Renal cortical epithelial cell (primary cell): Measurements from ENCODE around the gene TSHZ2. TPM values are rescaled to one million over a fixed set of nuclear protein-coding genes. Genes with fewer than 3 reads are reported as not detected.

Experiments used
- DNase-seq: peaks from one replicate; pipeline ENCODE4 v3.0.0-alpha.2; 2011; ENCODE audit warnings: low read depth
- total RNA-seq: library from RNA; depleted of rRNA; stranded (reverse); fragments of >200 nt; gene quantifications from 2 replicates; pipeline ENCODE4 v1.2.3, GENCODE V29; 2014

TSHZ2 gene, protein sequence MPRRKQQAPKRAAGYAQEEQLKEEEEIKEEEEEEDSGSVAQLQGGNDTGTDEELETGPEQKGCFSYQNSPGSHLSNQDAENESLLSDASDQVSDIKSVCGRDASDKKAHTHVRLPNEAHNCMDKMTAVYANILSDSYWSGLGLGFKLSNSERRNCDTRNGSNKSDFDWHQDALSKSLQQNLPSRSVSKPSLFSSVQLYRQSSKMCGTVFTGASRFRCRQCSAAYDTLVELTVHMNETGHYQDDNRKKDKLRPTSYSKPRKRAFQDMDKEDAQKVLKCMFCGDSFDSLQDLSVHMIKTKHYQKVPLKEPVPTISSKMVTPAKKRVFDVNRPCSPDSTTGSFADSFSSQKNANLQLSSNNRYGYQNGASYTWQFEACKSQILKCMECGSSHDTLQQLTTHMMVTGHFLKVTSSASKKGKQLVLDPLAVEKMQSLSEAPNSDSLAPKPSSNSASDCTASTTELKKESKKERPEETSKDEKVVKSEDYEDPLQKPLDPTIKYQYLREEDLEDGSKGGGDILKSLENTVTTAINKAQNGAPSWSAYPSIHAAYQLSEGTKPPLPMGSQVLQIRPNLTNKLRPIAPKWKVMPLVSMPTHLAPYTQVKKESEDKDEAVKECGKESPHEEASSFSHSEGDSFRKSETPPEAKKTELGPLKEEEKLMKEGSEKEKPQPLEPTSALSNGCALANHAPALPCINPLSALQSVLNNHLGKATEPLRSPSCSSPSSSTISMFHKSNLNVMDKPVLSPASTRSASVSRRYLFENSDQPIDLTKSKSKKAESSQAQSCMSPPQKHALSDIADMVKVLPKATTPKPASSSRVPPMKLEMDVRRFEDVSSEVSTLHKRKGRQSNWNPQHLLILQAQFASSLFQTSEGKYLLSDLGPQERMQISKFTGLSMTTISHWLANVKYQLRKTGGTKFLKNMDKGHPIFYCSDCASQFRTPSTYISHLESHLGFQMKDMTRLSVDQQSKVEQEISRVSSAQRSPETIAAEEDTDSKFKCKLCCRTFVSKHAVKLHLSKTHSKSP (N-terminal part only)
- 0.17 and 0.30 TPM in 2 replicates for total RNA-seq

DNA sequence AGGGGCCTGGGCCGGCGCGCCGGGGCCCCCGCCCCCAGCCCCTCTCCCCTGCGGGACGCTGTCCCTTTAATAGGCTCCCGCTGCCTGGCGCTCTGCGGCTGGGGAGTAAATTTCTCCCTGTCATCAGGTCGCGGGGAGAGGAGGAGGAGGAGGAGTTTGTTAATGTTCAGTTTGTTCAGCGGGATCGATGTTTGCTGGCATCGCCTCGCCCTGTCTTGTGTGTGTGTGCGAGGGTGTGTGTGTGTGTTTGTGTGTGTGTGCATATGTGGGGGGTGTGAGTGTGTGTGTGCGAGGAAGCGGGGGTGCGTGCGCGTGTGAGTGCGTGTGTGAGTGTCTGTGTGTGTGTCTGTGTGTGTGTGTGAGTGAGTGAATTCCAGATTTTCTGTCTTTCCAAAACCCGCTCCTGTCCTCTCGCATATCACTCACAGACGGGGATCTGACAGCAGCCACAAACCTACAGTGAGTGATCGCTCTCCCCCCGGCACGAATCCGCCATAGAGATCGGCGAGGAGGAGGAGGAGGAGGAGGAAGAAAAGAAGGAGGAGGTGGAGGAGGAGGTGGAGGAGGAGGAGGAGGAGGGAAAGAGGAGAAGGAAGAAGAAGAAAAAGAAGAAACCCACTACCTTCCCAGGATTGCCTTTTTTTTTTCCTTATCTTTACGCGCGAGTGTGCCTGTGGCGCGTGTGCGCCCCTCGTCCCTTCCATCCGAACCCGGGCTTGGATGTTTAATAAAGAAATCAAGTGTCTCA, at the start of gene TSHZ2:
Gene TSHZ2, plus strand, starts transcription at position 169 of the 748 bp plus-strand sequence. CDS start 936 bp downstream, outside the sequence.
- peak; percentile 37 for DNase-seq

DNA sequence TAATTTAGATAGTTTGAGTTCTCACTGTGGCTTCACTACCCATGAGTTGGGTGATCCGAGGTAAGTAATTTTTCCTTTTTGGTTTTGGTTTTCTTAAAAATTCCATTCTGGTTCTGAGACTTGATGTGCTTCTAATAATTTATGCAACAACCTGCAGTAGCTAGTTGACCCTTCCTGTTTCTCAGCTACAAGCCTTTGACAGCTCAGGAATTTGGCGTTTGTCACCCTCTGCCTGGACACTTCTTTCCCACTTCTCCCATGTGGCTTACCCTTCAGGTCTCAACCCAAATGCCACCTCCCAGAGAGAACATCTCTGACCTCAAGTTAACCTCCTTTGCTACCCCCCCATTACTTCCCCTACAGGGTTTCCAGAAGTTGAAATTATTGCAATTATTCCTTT, 49.7 kb upstream of the TSHZ2 start:
- peak; percentile 36 for DNase-seq

DNA sequence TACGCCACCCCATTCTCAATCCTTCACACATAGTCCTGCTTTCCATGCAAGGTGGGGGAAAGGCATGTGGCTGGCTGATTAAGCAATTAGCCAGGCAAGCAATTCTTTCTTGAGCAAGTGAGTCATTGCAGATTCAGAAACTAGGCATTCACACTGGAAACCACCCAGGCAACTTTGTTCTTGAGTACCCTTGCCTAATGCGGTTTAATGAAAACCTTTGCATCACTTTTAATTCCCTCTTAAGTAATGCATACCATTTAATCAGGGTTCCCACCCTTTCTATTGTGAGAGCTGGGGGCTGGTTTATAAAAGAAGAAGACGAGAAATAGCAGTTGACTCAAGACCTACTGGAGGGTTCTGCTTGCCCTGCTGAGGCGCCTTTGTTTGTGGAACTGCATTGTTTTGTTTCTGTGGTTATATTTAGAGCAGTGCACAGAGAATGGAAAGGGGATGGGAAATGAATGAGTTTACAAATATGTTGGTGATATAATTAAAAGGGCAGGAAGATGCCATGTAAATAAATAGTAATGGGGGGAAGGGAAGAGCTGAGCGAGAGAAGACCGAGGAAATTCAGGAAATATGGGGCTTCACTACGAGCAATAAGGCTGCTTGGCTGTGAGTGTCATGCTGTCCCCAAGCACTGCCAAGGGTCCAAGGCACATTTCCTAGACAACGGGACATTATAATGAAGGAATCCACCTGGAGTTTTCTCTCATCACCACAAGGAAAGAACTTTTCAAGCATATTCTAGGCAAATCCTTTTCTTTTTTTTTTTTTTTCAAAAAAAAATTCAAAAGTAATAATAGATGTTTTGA, 48.8 kb upstream of the TSHZ2 start:
- DNase-seq = peak; percentile 100

DNA sequence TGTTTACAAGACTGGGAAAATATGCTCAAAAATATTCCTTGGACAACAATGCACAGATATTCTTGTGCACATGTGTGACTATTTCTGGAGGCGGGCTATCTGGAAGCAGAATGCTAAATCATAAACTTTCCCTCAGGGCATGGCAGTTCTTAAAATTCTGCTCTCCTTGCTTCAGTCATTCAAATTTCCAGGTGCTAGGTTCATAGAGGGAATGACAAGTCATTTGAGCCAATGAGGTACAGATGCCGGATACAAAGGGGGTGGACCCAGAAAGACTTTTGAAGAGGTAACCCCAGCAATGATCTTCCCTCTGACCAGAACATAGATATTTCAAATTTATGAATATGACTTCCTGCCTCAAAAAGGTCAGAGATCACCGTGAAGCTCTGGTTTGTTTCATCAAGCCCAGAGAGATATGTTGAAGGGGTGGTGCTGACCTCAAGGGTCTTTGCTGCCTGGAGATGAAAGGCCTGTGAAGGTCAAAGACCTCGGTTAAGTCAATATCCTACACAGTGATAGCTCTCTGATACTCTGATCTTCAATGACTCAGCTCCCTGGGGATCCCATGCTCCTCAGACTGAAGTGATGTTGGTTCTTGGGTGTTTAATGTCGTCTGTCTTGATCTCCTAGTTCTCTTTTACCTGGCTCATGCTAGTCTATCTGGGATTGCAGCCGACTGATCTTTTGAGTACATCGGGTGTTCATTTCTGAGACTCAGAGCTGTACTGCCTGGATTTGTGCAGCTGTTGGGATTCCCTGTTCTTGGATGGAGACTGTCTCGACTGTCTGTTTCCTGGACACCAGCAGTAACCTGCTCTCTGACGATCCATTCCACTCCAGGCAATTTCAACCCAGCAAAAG, 47.5 kb upstream of the TSHZ2 start:
- no peak for DNase-seq

DNA sequence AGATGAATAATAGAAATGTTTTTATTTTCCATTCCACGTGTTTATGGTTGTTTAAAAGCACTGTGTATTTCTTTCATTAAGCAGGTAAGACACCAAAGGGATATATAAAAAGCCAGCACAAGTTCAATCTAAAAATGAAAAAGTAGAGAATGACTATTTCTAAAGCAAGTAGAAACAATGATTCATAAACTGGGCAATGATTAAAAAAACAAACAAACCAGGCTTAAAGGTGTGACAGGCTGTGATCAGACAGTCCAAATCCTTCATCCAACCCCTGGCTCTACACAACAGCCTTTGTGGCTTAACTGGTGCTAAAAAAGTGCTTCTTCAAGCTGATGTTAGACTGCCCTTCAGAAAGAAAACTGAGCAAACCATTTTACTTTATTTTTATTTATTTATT, 45.7 kb upstream of the TSHZ2 start:
- peak; percentile 51 for DNase-seq

DNA sequence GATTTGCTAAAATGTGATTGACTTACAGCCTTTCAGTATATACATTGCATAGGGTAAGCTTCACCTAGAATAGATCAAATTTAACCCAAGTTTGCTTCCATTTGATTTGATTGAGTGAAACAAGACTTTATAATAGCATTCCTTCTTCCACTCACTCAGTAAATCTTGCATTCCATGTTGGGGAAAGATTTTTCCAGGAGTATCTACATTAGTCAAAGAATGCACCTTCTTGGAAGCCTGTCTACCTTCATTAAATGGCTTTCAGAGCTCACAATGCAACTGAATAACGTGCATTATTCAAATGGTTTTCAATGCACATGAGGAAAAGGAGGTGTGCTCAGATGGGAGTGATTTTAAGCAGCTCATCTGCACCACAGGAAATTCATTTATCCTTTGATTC, 38.3 kb upstream of the TSHZ2 start:
- DNase-seq = no peak

DNA sequence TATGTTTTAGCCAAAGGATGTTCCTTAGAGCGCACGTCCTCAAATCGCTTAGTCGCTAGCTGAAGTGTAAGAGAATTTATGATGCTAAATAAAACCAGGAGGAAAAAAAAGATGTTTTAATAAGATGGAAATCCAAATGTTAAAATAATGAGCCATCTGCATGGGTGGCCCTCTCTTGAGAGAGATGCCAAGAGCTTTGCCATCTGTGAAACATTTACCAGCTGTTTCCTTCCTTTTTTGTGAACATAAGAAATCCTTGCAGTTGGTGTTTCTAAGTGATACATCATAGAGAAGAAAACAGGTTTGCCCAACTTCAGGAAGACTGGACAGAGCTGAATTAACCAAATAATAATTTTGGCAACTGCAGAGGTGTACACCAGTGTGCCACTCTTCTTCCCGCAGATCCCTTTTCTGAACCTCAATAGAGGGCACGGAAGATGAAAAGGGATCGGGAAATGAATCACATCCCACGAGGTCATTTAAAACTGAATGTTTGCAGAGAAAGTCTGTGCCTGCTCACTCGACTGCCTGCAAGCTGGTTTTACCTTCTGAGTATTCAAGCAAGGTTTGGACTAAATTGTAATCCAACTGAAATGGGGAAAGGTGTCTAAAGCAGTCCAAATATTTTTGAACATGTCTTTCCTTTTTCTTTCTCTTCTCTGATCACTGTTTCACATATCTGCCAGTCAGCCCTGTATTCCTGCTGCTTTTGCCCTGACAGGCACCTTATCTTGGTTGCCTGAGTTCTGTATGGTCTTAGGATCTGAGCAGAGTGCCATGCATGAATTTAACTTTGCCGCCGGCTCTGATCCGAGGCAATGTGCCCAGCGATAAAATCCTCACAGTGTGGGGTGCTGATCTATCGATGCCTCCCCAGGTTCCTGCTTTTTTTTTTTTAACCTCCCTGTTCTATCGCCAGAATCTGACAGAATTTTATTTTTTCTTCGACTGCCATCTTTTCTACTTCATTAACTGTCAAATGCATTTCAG, 35.5 kb upstream of the TSHZ2 start:
- DNase-seq = no peak

DNA sequence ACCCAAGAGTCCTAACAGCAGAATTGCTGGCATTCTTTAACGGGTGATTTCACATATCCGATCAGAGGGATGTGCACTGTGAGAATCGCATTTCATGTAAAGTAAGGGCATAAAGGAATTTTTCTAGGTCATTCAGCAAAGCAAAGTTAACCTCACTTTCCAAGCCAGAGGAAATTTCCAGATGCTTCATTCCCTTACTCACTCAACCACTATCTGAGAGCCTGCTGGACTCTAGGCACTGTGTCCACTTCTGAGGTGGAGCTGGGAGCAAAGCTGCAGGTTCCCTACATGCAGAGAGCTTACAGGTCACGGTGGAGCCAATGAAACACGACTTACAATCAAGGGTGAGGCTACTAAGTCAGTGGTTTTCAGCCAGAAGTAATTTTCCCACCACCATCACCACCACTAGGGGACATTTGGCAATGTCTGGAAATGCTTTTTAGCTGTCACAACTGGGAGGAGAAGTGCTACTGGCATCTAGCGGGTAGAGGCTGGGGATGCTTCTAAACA, 34.5 kb upstream of the TSHZ2 start:
- DNase-seq = peak; percentile 72

DNA sequence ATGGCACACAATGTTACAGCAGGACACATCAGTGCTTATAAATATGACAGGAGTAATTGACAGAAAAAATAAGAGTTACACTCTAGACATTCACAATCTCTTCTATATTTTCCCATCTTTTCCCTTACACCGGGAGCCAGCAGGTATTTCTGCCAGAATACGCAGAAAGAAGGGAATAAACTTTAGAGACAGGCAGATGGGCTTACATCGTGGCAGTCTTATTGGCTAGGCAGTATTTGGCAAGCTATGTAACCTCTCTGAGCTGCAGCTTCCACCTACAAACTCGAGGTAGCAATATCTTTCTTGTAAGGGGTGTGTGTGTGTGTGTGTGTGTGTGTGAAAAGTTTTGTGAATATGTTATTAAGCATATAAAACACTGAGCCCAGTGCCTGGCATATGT, 33.0 kb upstream of the TSHZ2 start:
- DNase-seq = no peak

DNA sequence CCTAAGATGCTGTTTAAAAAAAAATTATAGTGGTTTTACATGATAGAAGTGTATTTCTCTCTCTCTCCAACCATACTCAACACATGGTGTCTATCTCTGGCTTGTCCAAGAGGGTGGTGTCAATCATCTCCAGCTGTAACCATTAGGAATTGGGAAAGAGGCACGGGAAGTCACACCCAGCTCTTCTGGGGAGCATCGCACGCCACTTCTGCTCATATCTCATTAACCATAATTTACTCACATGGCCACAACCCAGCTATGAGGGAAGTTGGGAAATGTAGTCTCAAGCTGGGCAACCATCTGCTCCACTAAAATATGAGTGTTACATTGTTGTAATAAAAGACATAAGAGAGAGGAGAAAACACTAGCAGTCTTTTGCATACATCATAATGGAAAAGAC, 30.4 kb upstream of the TSHZ2 start:
- no peak for DNase-seq

DNA sequence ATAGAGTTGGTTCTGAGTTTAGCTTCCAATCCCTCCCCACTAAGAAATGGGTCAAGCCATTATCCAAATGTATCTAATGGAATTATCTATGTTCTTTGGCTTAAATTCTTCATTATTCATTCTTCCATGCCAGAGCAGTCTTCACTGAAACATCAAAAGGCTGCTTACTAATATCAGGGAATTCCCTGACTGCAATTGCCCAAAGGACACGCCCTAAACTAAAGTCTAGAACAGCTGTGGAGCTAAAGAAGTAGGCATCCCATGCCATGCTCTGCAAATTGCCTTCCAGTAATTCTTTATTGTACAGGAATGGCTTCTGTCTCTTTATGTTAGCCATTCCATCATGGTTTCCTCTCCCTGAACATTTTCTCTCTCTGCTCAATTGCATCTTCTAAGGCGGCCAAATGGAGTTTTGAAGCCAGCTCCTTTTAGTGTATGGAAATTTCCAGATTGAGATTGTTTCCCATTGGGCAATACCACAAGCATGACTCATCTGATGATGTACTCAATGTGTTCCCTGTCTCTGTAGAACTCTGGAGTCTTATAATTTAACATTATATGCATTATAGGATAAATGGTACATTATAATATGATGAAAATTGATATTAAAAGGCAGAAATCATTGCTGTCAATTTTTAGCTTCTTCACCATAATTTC, 28.8 kb upstream of the TSHZ2 start:
- peak; percentile 63 for DNase-seq

DNA sequence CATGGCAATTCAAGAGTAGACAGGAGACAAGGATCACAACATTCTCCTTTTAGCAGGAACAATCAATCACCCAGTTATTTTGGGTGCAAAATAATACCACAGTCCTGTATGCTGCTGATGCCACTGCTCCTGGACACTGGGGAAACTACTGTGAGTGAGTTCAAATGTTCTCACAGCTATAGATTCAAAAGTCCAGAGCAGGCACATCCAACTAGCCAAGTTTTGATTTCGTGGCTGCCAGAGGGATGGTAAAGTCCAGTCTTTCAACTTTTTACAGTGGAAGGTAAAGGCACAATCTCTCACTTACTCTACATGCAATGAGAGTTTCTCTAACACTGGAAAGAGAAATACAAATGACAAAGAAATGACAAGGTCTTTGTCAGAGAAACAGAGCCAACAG, 26.9 kb upstream of the TSHZ2 start:
- DNase-seq = no peak

DNA sequence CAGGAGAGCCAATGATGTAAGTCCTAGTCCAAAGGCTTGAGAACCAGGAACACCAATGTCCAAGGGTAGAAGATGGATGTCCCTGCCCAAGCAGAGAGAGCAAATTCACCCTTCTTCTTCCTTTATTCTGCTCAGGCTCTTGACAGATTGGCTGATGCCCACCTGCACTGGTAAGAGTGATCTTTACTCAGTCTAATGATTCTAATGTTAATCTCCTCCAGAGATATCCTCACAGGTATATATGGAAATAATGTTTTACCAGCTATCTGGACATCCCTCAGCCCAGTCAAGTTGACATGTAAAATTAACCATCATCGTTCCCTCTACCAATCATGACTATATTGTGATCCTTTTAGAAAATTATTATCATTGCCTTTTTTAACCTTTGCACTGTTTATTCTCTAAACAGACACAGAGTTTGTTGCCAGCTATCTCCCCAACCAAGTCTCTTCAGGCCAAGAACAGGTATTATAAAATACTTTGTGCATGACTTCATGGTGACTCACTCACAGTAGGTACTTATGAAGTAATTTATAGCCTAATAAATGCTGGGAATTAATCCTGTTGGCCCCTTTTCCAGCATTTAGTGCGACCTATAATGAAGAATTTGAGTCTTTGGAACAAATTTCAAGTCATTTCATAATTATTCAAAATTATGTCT, 26.2 kb upstream of the TSHZ2 start:
- DNase-seq = peak; percentile 74

DNA sequence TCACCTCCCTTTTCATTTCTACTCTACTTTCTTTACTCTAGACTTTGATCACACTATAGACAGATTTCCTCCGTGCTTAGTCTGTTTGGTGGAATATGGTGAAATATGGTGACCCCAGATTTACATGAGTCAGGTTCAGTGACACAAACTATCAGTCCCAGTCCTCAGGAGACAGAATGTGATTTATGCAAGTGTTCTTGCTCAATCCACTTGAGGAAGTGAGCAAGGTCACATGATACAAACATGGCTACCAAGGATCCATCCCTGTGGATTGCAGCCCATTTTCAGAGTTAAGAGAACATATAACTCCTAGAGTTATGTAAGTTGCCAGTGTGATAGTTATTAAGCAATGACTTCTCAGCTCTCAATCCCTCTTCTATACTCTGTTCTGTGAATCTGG, 23.7 kb upstream of the TSHZ2 start:
- DNase-seq = peak; percentile 15

DNA sequence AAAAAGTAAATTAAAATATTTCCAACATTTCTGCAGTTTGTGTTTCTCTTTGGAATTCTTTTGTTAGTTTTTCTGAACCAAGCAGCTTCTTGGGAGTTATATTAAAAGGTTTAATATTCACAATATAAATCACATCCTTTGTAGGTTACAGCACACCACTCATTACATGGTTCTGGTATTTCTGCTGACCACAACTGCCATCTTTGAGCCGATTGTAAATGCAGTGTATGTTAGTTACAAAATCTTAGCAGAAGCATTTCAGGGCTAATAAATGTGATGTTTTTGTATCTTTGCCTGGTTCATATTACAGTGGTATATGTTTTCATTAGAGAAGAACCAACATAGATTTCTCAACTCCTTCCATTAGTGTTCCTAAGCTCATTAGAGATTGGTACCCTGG, 19.1 kb upstream of the TSHZ2 start:
- DNase-seq = no peak

DNA sequence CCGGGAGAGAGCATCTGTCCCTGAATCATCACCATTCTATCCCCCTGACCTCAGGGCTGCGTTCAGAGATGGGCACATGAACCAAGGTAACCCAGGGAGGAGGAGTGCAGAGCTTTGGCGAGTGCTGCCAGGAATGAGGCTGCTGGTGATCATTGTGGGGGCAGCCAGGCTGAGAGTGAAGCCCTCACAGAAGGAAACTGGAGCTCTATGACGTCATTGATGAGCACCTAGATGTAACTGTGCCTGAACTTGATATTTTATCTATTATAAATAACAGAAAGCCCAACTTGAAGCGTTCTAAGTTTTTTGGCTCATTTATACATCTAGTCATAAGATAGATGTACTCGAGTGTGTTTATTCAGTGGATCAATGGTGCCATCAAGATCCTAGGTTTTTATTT, 17.3 kb upstream of the TSHZ2 start:
- DNase-seq = no peak

DNA sequence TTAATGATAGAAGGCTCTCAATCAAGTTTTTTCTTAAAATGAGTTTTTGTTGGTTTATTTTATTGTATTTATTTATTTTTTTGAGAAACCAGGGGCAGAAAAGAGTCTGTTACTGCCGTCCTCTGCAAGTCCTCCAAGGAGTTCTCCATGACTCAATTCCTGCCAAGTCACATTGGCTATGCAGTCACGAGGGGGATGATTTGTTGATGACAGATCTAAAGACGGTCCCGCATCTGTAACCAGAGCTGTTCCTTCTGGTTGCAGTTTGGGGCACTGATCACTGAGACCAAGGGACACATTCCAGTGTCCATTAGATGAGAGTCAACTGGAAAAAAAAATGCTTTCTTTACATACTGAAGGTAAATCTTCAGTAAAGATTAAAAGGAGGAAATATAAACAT, 13.9 kb upstream of the TSHZ2 start:
- no peak for DNase-seq

DNA sequence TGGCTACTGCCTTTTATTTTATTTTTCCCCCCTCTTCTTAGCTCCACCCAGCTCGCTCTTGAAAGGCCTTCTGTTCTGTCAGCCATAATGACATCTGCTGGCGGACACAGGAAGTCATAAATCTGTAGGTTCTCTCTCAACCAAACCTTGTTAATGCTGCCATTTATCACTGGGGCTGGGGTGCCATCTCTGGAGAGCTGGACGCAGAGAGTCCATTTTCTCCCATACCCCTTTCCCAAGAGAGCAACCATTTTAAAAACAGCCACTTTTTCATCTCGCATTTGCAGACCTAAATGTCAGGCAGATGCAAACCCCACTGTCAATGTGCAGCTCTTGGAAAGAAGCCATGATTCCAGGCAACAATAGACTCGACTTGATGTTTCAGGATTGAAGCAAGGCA, 13.0 kb upstream of the TSHZ2 start:
- no peak for DNase-seq
